ENCODE measurements around the gene STXBP2.

STXBP2 gene

DNA sequence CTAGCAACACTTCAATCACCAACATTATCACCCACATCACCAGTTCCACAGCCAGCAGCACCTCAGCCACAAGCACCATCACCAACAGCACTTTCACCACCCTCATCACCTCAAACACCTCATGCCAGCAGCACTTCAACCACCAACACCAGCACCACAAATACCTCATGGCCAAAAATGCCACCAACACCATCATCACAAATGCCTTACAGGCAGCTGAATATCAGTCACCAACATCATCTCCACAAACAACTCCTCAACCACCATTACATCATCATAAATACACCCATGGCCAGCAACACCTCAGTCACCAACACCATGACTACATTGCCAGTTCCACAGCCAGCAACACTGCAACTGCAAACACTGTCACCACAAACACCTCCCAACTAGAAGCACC is 54.6 kb downstream of the STXBP2 start:
- Histone ChIP-seq H3K4me2 (ENCODE audit: low read length) (no peak overlapping the region), H3K36me3 (replicated peaks; ENCODE audit: low read depth, low read length) (no peaks in the 10 kb centered on the region), H3K27me3 (ENCODE audit: low read depth, low read length) (peaks cover 15% of the 10 kb centered on the region; the same call in 1 of the 2 replicates), H3K4me3 (ENCODE audit: low read length) (no peak overlapping the region), H4K20me1 (ENCODE audit: insufficient read depth, low read length) (no peaks in the 10 kb centered on the region), H3K9me3 (ENCODE audit: insufficient read depth, low read length) (no peaks in the 10 kb centered on the region), H3K4me1 (ENCODE audit: low read length) (peaks cover 13% of the 10 kb centered on the region), H2AFZ (ENCODE audit: low read depth, low read length) (no peak overlapping the region), H3K9ac (ENCODE audit: low read length) (no peak overlapping the region), H3K79me2 (ENCODE audit: low read length) (no peaks in the 10 kb centered on the region), H3K27ac (ENCODE audit: low read length) (no peak overlapping the region)
- TF ChIP-seq CTCF (IDR thresholded peaks at IDR 0.05; ENCODE audit: low read depth, low read length) (no peak), EZH2phosphoT487 (IDR thresholded peaks at IDR 0.05; ENCODE audit: low read depth) (no peak)

- no peak overlapping the region for H3K4me3 ChIP-seq (ENCODE audit: low read length)
- no peaks in the 10 kb centered on the region for H3K79me2 ChIP-seq (ENCODE audit: low read length)
- no peak overlapping the region for H3K9ac ChIP-seq (ENCODE audit: low read length)
- H3K27ac ChIP-seq (ENCODE audit: low read length) = no peak overlapping the region
- H3K4me1 ChIP-seq (ENCODE audit: low read length) = peaks cover 13% of the 10 kb centered on the region
- no peak for TF ChIP-seq CTCF (IDR thresholded peaks at IDR 0.05; ENCODE audit: low read depth, low read length)
- no peak for TF ChIP-seq EZH2phosphoT487 (IDR thresholded peaks at IDR 0.05; ENCODE audit: low read depth)
- H2AFZ ChIP-seq (ENCODE audit: low read depth, low read length) = no peak overlapping the region
- H4K20me1 ChIP-seq (ENCODE audit: insufficient read depth, low read length) = no peaks in the 10 kb centered on the region
- peaks cover 26% of the 10 kb centered on the region for H3K27me3 ChIP-seq (ENCODE audit: low read depth, low read length)
- no peak overlapping the region for H3K4me2 ChIP-seq (ENCODE audit: low read length)
- no peaks in the 10 kb centered on the region for H3K9me3 ChIP-seq (ENCODE audit: insufficient read depth, low read length)
- H3K36me3 ChIP-seq (replicated peaks; ENCODE audit: low read depth, low read length) = no peaks in the 10 kb centered on the region
These were observed 55.6 kb downstream of the STXBP2 start for GRCh38 chr19:7692417-7693088.

DNA sequence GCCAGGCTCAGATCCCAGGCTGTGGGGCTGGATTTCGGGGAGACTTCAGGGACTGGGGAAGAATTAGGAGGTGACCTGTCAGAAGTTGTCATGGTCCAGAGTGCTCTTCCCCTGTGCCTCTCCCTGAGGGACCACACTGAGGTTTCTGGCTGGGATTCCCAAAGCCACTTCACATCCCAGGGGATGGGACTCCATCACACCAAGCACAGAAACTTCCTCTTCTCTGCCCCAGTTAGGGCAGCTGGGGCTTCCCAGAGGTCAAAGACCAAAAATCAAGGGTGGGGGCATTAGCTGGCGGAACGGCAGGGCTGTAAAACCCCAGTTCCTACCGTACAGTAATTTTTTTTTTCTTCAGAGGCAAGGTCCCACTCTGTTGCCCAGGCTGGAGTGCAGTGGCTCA is 57.6 kb downstream of the STXBP2 start:
- Histone ChIP-seq H3K4me2 (ENCODE audit: low read length) (peak overlapping the region; percentile 4; the same call in 1 of the 2 replicates), H3K27ac (ENCODE audit: low read length) (no peak overlapping the region), H3K4me1 (ENCODE audit: low read length) (peaks cover 15% of the 10 kb centered on the region), H3K9ac (ENCODE audit: low read length) (no peak overlapping the region), H3K9me3 (ENCODE audit: insufficient read depth, low read length) (no peaks in the 10 kb centered on the region), H3K27me3 (ENCODE audit: low read depth, low read length) (peaks cover 44% of the 10 kb centered on the region), H4K20me1 (ENCODE audit: insufficient read depth, low read length) (no peaks in the 10 kb centered on the region), H3K4me3 (ENCODE audit: low read length) (no peak overlapping the region), H3K36me3 (replicated peaks; ENCODE audit: low read depth, low read length) (no peaks in the 10 kb centered on the region), H2AFZ (ENCODE audit: low read depth, low read length) (no peak overlapping the region), H3K79me2 (ENCODE audit: low read length) (no peaks in the 10 kb centered on the region)
- TF ChIP-seq EZH2phosphoT487 (IDR thresholded peaks at IDR 0.05; ENCODE audit: low read depth) (no peak), CTCF (IDR thresholded peaks at IDR 0.05; ENCODE audit: low read depth, low read length) (no peak)
